Measurements from ENCODE around the gene METTL16.
A peak's percentile ranks its signal among the peaks of the same experiment; 100 is the strongest.

METTL16 gene

GRCh38 chr17:2542056-2542455 lies 30.4 kb upstream of the METTL16 start:
- no peak for TF ChIP-seq EP300 (IDR thresholded peaks at IDR 0.05; ENCODE audit: borderline replicate concordance)
- TF ChIP-seq MAX (IDR thresholded peaks at IDR 0.05): no peak
- TF ChIP-seq CREB1 (IDR thresholded peaks at IDR 0.05; ENCODE audit: low read depth): no peak
- TF ChIP-seq TEAD4 (IDR thresholded peaks at IDR 0.05): no peak
- TF ChIP-seq YY1 (IDR thresholded peaks at IDR 0.05; ENCODE audit: low read depth): no peak
- no peak for TF ChIP-seq TAF1 (IDR thresholded peaks at IDR 0.05; ENCODE audit: low read depth)
- no peak for TF ChIP-seq ZBTB7A (IDR thresholded peaks at IDR 0.05; ENCODE audit: low read depth)

DNA sequence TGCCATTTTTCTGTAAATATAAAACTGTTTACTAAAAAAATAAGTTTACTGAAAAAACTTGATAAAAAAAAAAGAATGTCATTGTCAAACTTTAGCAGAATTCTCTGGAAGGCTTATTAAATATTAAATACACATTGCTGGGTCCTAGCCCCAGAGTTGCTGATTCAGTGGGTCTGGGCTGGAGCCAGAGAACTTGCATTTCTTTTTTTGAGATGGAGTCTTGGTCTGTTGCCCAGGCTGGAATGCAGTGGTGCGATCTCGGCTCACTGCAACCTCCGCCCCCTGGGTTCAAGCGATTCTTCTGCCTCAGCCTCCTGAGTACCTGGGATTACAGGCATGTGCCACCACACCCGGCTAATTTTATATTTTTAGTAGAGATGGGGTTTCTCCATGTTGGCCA lies 25.9 kb upstream of the METTL16 start:
- peak; percentile 57 for TF ChIP-seq TEAD4 (IDR thresholded peaks at IDR 0.05)
- peak; percentile 26; the same call in 1 of the 2 replicates for TF ChIP-seq NFIC (IDR thresholded peaks at IDR 0.05)

GRCh38 chr17:2532146-2532720 lies 20.5 kb upstream of the METTL16 start:
- TF ChIP-seq TAF1 (IDR thresholded peaks at IDR 0.05; ENCODE audit: low read depth) (no peak), ZBTB7A (IDR thresholded peaks at IDR 0.05; ENCODE audit: low read depth) (no peak), YY1 (IDR thresholded peaks at IDR 0.05; ENCODE audit: low read depth) (no peak), CEBPB (IDR thresholded peaks at IDR 0.05) (no peak), CREB1 (IDR thresholded peaks at IDR 0.05; ENCODE audit: low read depth) (no peak), MAX (IDR thresholded peaks at IDR 0.05) (no peak)

DNA sequence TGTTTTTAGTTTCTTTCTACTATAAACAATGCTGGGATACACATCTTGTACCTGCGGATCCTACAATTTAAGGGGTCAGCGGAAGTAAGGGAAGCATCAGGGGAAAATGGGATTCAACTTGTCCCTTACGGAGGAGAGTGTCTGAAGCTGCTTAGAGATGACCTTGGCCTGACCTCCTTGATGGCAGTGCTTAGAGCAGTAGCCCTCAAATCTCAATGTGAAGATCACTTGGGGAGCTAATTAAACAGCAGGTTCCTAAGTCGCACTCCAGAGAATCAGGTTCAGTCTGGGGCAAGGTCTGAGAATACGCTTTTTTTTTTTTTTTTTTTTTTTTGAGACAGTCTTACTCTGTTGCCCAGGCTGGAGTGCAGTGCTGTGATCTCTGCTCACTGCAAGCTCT lies 9.6 kb upstream of the METTL16 start:
- no peak for TF ChIP-seq YY1 (IDR thresholded peaks at IDR 0.05; ENCODE audit: low read depth)
- TF ChIP-seq TAF1 (IDR thresholded peaks at IDR 0.05; ENCODE audit: low read depth): no peak
- no peak for TF ChIP-seq CREB1 (IDR thresholded peaks at IDR 0.05; ENCODE audit: low read depth)
- TF ChIP-seq USF1 (IDR thresholded peaks at IDR 0.05): no peak
- no peak for TF ChIP-seq MAX (IDR thresholded peaks at IDR 0.05)
- TF ChIP-seq EGR1 (IDR thresholded peaks at IDR 0.05): no peak
- TF ChIP-seq FOXM1 (IDR thresholded peaks at IDR 0.05; ENCODE audit: borderline replicate concordance, low read depth): no peak
- TF ChIP-seq, protein P1, sequence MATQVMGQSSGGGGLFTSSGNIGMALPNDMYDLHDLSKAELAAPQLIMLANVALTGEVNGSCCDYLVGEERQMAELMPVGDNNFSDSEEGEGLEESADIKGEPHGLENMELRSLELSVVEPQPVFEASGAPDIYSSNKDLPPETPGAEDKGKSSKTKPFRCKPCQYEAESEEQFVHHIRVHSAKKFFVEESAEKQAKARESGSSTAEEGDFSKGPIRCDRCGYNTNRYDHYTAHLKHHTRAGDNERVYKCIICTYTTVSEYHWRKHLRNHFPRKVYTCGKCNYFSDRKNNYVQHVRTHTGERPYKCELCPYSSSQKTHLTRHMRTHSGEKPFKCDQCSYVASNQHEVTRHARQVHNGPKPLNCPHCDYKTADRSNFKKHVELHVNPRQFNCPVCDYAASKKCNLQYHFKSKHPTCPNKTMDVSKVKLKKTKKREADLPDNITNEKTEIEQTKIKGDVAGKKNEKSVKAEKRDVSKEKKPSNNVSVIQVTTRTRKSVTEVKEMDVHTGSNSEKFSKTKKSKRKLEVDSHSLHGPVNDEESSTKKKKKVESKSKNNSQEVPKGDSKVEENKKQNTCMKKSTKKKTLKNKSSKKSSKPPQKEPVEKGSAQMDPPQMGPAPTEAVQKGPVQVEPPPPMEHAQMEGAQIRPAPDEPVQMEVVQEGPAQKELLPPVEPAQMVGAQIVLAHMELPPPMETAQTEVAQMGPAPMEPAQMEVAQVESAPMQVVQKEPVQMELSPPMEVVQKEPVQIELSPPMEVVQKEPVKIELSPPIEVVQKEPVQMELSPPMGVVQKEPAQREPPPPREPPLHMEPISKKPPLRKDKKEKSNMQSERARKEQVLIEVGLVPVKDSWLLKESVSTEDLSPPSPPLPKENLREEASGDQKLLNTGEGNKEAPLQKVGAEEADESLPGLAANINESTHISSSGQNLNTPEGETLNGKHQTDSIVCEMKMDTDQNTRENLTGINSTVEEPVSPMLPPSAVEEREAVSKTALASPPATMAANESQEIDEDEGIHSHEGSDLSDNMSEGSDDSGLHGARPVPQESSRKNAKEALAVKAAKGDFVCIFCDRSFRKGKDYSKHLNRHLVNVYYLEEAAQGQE (IDR thresholded peaks at IDR 0.05; ENCODE audit: low read depth): no peak
- no peak for TF ChIP-seq TCF12 (IDR thresholded peaks at IDR 0.05; ENCODE audit: low read depth)
- TF ChIP-seq NFIC (IDR thresholded peaks at IDR 0.05): no peak
- TF ChIP-seq TEAD4 (IDR thresholded peaks at IDR 0.05): no peak

DNA sequence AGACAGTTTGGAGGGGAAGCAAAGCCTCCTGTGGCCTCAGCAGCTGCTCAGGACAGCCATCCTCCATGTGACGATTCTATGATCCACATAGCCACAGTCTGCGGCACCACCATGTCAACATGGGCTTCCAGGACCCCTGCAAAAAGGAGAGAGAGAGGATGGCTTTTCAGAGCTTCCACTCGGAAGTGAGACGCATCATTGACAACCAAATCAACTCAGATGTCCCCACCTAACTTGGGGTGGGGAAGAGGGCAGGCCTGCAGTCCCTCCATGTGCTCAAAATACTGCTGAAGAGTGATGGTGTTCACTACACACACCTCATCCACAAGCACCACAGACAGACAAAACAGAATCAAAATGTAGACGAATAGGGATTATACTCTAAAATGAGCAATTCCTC lies 5.9 kb upstream of the METTL16 start:
- no peak for TF ChIP-seq YY1 (IDR thresholded peaks at IDR 0.05; ENCODE audit: low read depth)
- TF ChIP-seq RAD21 (IDR thresholded peaks at IDR 0.05; ENCODE audit: low read depth): no peak
- TF ChIP-seq, protein P1 (IDR thresholded peaks at IDR 0.05; ENCODE audit: low read depth): no peak
- TF ChIP-seq NFIC (IDR thresholded peaks at IDR 0.05): no peak
- TF ChIP-seq TCF12 (IDR thresholded peaks at IDR 0.05; ENCODE audit: low read depth): no peak
- no peak for TF ChIP-seq TEAD4 (IDR thresholded peaks at IDR 0.05)
- TF ChIP-seq MAX (IDR thresholded peaks at IDR 0.05): no peak
- no peak for TF ChIP-seq TAF1 (IDR thresholded peaks at IDR 0.05; ENCODE audit: low read depth)

DNA sequence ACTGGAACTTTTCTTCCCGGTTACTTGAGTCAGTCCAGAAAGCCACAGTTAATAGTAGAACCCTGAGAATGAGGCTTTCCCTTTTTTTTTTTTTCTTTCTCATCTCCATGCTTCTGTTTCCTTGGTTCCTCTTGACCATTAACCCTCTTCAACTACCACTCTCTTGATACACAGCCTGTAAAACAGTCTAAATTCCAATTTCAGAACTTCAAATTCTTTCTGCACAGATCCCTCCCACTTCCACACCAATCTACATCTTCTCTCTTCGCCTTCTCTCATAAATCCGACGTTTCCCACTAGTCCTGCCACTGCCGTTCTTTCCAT lies 588 bp downstream of the METTL16 start:
- no peak for TF ChIP-seq USF1 (IDR thresholded peaks at IDR 0.05)
- no peak for TF ChIP-seq TAF1 (IDR thresholded peaks at IDR 0.05; ENCODE audit: low read depth)
- TF ChIP-seq RAD21 (IDR thresholded peaks at IDR 0.05; ENCODE audit: low read depth): no peak
- no peak for TF ChIP-seq CEBPB (IDR thresholded peaks at IDR 0.05)
- no peak for TF ChIP-seq TCF12 (IDR thresholded peaks at IDR 0.05; ENCODE audit: low read depth)
- TF ChIP-seq EP300 (IDR thresholded peaks at IDR 0.05; ENCODE audit: borderline replicate concordance): no peak
- no peak for TF ChIP-seq NFIC (IDR thresholded peaks at IDR 0.05)
